ENCODE data around the gene HDAC4. TPM values are rescaled to one million over a fixed set of nuclear protein-coding genes. Genes with fewer than 3 reads are reported as not detected.

The HDAC4 gene
- polyA plus RNA-seq, 2 of the 4 experiments (the other 2 are of a cell fraction), result 8.6 to 10.4 TPM

DNA sequence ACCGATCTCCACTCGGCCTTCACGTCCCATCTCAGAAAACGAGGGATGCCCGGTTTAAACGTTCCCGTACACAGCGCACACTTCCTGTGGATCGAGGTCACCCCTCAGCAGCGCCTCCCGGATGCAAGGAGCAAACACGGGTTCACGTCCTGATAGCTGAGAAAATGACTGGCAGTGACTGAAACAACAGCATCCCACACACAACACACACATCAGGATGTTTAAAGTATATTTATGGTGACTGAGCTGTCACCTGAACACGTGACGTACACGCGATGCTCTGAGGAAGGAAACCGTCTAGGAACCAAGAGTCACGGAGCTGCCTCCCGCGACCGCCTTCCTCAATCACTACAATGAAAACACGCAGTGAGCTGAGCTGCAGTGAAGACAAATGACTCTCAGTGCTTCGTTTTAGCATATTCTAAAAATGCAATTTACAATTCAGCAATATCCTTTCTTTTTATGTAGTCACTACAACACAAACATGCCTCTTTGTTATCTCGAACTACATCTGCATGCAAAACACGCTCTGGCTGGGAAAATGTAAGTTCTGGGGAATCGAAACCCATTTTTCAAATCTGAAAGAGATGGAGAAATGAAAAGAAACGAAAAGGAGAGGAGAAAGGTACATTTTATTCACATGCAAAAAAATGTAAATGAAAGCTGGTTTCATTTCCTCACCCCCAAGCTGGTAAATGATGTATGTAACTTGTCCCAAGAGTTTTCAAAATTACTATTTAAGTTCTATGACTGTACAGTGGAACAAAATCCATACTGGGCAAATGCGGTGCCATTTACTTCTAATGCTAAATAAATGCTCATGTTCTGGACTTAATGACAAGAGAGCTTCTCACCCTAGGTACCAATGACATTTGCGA, 19.8 kb downstream of the HDAC4 start:
- no peak overlapping the region for H3K4me3 ChIP-seq
- H3K27ac ChIP-seq, result no peak overlapping the region
- ChIA-PET CTCF (interaction anchor here (1.7 kb wide), 1 partner anchor 12 kb away, joined by 4 read pairs; no protein-coding TSS in a partner anchor), POLR2A (no interaction called here)
- FAIRE-seq (no peak), ATAC-seq (no peak), DNase-seq (ENCODE audit: low read depth in 1 of 2, low spot score in 1 of 2) (no peak)
- no peaks in the 10 kb centered on the region for H3K4me1 ChIP-seq
- no peak for TF ChIP-seq HOXB13 (CRISPR knock-in tag; IDR thresholded peaks at IDR 0.05; ENCODE audit: low read depth)
- no peak for TF ChIP-seq ZFP36 (IDR thresholded peaks at IDR 0.05; ENCODE audit: borderline replicate concordance, partially characterized antibody)
- no peak for TF ChIP-seq EHF (CRISPR knock-in tag; IDR thresholded peaks at IDR 0.05)
- TF ChIP-seq HEYL (CRISPR knock-in tag; IDR thresholded peaks at IDR 0.05), result no peak
- TF ChIP-seq, protein P1, sequence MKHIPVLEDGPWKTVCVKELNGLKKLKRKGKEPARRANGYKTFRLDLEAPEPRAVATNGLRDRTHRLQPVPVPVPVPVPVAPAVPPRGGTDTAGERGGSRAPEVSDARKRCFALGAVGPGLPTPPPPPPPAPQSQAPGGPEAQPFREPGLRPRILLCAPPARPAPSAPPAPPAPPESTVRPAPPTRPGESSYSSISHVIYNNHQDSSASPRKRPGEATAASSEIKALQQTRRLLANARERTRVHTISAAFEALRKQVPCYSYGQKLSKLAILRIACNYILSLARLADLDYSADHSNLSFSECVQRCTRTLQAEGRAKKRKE (CRISPR knock-in tag; IDR thresholded peaks at IDR 0.05; ENCODE audit: low read depth), result no peak
- no peak for TF ChIP-seq TP53 (CRISPR knock-in tag; IDR thresholded peaks at IDR 0.05)
- TF ChIP-seq, protein P2, sequence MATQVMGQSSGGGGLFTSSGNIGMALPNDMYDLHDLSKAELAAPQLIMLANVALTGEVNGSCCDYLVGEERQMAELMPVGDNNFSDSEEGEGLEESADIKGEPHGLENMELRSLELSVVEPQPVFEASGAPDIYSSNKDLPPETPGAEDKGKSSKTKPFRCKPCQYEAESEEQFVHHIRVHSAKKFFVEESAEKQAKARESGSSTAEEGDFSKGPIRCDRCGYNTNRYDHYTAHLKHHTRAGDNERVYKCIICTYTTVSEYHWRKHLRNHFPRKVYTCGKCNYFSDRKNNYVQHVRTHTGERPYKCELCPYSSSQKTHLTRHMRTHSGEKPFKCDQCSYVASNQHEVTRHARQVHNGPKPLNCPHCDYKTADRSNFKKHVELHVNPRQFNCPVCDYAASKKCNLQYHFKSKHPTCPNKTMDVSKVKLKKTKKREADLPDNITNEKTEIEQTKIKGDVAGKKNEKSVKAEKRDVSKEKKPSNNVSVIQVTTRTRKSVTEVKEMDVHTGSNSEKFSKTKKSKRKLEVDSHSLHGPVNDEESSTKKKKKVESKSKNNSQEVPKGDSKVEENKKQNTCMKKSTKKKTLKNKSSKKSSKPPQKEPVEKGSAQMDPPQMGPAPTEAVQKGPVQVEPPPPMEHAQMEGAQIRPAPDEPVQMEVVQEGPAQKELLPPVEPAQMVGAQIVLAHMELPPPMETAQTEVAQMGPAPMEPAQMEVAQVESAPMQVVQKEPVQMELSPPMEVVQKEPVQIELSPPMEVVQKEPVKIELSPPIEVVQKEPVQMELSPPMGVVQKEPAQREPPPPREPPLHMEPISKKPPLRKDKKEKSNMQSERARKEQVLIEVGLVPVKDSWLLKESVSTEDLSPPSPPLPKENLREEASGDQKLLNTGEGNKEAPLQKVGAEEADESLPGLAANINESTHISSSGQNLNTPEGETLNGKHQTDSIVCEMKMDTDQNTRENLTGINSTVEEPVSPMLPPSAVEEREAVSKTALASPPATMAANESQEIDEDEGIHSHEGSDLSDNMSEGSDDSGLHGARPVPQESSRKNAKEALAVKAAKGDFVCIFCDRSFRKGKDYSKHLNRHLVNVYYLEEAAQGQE (IDR thresholded peaks at IDR 0.05), result no peak
- no peak for TF ChIP-seq POLR2AphosphoS2 (conservative IDR thresholded peaks at IDR 0.05; ENCODE audit: low read length)
- no peak for TF ChIP-seq CHD4 (IDR thresholded peaks at IDR 0.05; ENCODE audit: borderline replicate concordance)
- no peak for TF ChIP-seq CTCF (IDR thresholded peaks at IDR 0.05)
- TF ChIP-seq RARB (CRISPR knock-in tag; IDR thresholded peaks at IDR 0.05), result no peak
- no peak for TF ChIP-seq JUN (IDR thresholded peaks at IDR 0.05)
- no peak for TF ChIP-seq ZC3H11A (IDR thresholded peaks at IDR 0.05)
- TF ChIP-seq, protein P3, sequence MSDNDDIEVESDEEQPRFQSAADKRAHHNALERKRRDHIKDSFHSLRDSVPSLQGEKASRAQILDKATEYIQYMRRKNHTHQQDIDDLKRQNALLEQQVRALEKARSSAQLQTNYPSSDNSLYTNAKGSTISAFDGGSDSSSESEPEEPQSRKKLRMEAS (IDR thresholded peaks at IDR 0.05), result no peak
- TF ChIP-seq, protein P4, sequence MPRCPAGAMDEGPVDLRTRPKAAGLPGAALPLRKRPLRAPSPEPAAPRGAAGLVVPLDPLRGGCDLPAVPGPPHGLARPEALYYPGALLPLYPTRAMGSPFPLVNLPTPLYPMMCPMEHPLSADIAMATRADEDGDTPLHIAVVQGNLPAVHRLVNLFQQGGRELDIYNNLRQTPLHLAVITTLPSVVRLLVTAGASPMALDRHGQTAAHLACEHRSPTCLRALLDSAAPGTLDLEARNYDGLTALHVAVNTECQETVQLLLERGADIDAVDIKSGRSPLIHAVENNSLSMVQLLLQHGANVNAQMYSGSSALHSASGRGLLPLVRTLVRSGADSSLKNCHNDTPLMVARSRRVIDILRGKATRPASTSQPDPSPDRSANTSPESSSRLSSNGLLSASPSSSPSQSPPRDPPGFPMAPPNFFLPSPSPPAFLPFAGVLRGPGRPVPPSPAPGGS (IDR thresholded peaks at IDR 0.05), result no peak
- TF ChIP-seq RFX5 (IDR thresholded peaks at IDR 0.05), result no peak
- TF ChIP-seq ELK1 (IDR thresholded peaks at IDR 0.05; ENCODE audit: low read depth, low read length), result no peak
- WGBS (ENCODE audit: missing lambda C conversion rate), result 89% methylated on average over 30 of the region's 30 CpGs
- H3K9me3 ChIP-seq, result no peaks in the 10 kb centered on the region
- no peak overlapping the region for H3K4me2 ChIP-seq

Data from A549 (cell line).